Mesenchymal stem cell (in vitro differentiated cells and primary cell): ENCODE data around the gene MOCOS.

Source experiments
- DNase-seq: peaks from one replicate; pipeline ENCODE4 v3.0.0-alpha.2; 2013
- H2AFZ ChIP-seq: one replicate; pipeline ENCODE4 v1.6.1; 2013; ENCODE audit warnings: low read depth, mild to moderate bottlenecking, control low read depth, inconsistent platforms, low read length, moderate library complexity
- H2AK5ac ChIP-seq: 2 replicates; pipeline ENCODE4 v1.6.1; 2013; ENCODE audit warnings: low read length, moderate library complexity, mild to moderate bottlenecking, inconsistent platforms; ENCODE audit not compliant: severe bottlenecking
- H2BK120ac ChIP-seq: one replicate; pipeline ENCODE4 v1.6.1; 2013; ENCODE audit warnings: low read depth, mild to moderate bottlenecking, inconsistent platforms, low read length, moderate library complexity
- H2BK12ac ChIP-seq, 2 experiments: one replicate each; pipeline ENCODE4 v1.6.1; 2013; ENCODE audit warnings: inconsistent platforms in 2 of 2, low read length in 2 of 2, mild to moderate bottlenecking in 2 of 2, moderate library complexity in 2 of 2, control low read depth in 1 of 2
- H2BK15ac ChIP-seq: one replicate; pipeline ENCODE4 v1.6.1; 2013; ENCODE audit warnings: mild to moderate bottlenecking, low read depth, inconsistent platforms; ENCODE audit not compliant: poor library complexity, severe bottlenecking
- H2BK5ac ChIP-seq: 2 replicates; pipeline ENCODE4 v1.6.1; 2013; ENCODE audit warnings: low read depth, mild to moderate bottlenecking, low read length, control low read depth, inconsistent platforms; ENCODE audit not compliant: poor library complexity, severe bottlenecking
- H3K14ac ChIP-seq, 2 experiments: one replicate each; pipeline ENCODE4 v1.6.1; 2013; ENCODE audit warnings: inconsistent platforms in 2 of 2, low read length in 2 of 2, control low read depth in 1 of 2, mild to moderate bottlenecking in 1 of 2, moderate library complexity in 1 of 2
- H3K18ac ChIP-seq, 2 experiments: one replicate each; pipeline ENCODE4 v1.6.1; 2013; ENCODE audit warnings: inconsistent platforms in 2 of 2, low read length in 2 of 2, control low read depth in 1 of 2, low read depth in 1 of 2, mild to moderate bottlenecking in 1 of 2
- H3K23ac ChIP-seq, 2 experiments: one replicate each; pipeline ENCODE4 v1.6.1; 2013; ENCODE audit warnings: inconsistent platforms in 2 of 2, low read length in 2 of 2, mild to moderate bottlenecking in 2 of 2, moderate library complexity in 2 of 2, control low read depth in 1 of 2
- H3K27ac ChIP-seq: 2 replicates; pipeline ENCODE4 v1.5.1; 2013; ENCODE audit warnings: mild to moderate bottlenecking, moderate library complexity, low read length, control low read depth, inconsistent platforms; ENCODE audit not compliant: poor library complexity, severe bottlenecking
- H3K27me3 ChIP-seq, 2 experiments: 2 replicates each; pipeline versions ENCODE4 v1.6.1 to v1.7.0; 2013; ENCODE audit warnings: low read length in 2 of 2, mild to moderate bottlenecking in 2 of 2, moderate library complexity in 2 of 2, control low read depth in 1 of 2, inconsistent platforms in 1 of 2; ENCODE audit not compliant: control insufficient read depth in 1 of 2, insufficient read depth in 1 of 2
- H3K36me3 ChIP-seq, 2 experiments: 2 replicates each; pipeline versions ENCODE4 v1.6.1 to v1.7.0; 2013; ENCODE audit warnings: low read length in 2 of 2, control low read depth in 1 of 2, inconsistent platforms in 1 of 2, low read depth in 1 of 2, mild to moderate bottlenecking in 1 of 2; ENCODE audit not compliant: insufficient read depth in 2 of 2, control insufficient read depth in 1 of 2
- H3K4ac ChIP-seq, 2 experiments: one replicate each; pipeline ENCODE4 v1.6.1; 2013; ENCODE audit warnings: inconsistent platforms in 2 of 2, low read length in 2 of 2, mild to moderate bottlenecking in 2 of 2, moderate library complexity in 2 of 2, control low read depth in 1 of 2, low read depth in 1 of 2
- H3K4me1 ChIP-seq: 2 replicates; pipeline ENCODE4 v1.6.1; 2013; ENCODE audit warnings: low read depth, low read length, control low read depth; ENCODE audit not compliant: control insufficient read depth, insufficient read depth
- H3K4me2 ChIP-seq: 2 replicates; pipeline ENCODE4 v1.6.1; 2013; ENCODE audit warnings: low read length, mild to moderate bottlenecking, inconsistent platforms; ENCODE audit not compliant: poor library complexity, severe bottlenecking
- H3K4me3 ChIP-seq, 2 experiments: 2 replicates each; pipeline versions ENCODE4 v1.5.1 to v1.7.0; 2013; ENCODE audit warnings: low read length in 2 of 2, mild to moderate bottlenecking in 2 of 2, control low read depth in 1 of 2, low read depth in 1 of 2; ENCODE audit not compliant: insufficient read depth in 1 of 2
- H3K79me1 ChIP-seq: replicated peaks from 2 replicates; pipeline ENCODE4 v1.6.1; 2013; ENCODE audit warnings: mild to moderate bottlenecking, control low read depth, low read length, inconsistent platforms; ENCODE audit not compliant: poor library complexity, severe bottlenecking
- H3K9ac ChIP-seq: 2 replicates; pipeline ENCODE4 v1.7.0; 2013; ENCODE audit warnings: mild to moderate bottlenecking, low read length, moderate library complexity
- H3K9me3 ChIP-seq: 2 replicates; pipeline ENCODE4 v1.7.0; 2013; ENCODE audit warnings: mild to moderate bottlenecking, low read length; ENCODE audit not compliant: control insufficient read depth
- H4K8ac ChIP-seq: one replicate; pipeline ENCODE4 v1.6.1; 2013; ENCODE audit warnings: inconsistent platforms, mild to moderate bottlenecking, low read length, moderate library complexity
- H4K91ac ChIP-seq: one replicate; pipeline ENCODE4 v1.6.1; 2013; ENCODE audit warnings: mild to moderate bottlenecking, low read length, inconsistent platforms
- WGBS: methylation state at CpG from one replicate; pipeline ENCODE4 v1.1.7; 2013; ENCODE audit warnings: mixed read lengths; 5-methylcytosine and 5-hydroxymethylcytosine counted together

The MOCOS gene

GRCh38 chr18:36183033-36183432 lies 4.3 kb upstream of the MOCOS start:
- no peak for DNase-seq

GRCh38 chr18:36183987-36184386 lies 3.3 kb upstream of the MOCOS start:
- Histone ChIP-seq H3K9me3 (no peaks in the 10 kb centered on the region), H2BK5ac (no peak overlapping the region), H3K9ac (no peak overlapping the region), H3K79me1 (peaks cover 31% of the 10 kb centered on the region), H3K14ac (no peak overlapping the region), H3K4me3 (no peak overlapping the region), H3K18ac (no peak overlapping the region), H2AK5ac (no peak overlapping the region), H4K91ac (no peak overlapping the region), H3K4ac (no peak overlapping the region), H2BK120ac (no peak overlapping the region), H3K36me3 (peaks cover 0 to 3% of the 10 kb centered on the region in 2 experiments), H3K23ac (no peak overlapping the region), H2BK12ac (no peak overlapping the region), H3K27ac (no peak overlapping the region), H3K4me2 (no peak overlapping the region), H2AFZ (no peak overlapping the region), H2BK15ac (no peak overlapping the region), H4K8ac (no peak overlapping the region), H3K27me3 (no peaks in the 10 kb centered on the region), H3K4me1 (peaks cover 31% of the 10 kb centered on the region)
- DNase-seq, result no peak
- 96% methylated on average over 2 of the region's 2 CpGs for WGBS

More at GRCh38 chr18:36183033-36183432, 4.3 kb upstream of the MOCOS start:
- Histone ChIP-seq H3K18ac (no peak overlapping the region), H4K91ac (no peak overlapping the region), H4K8ac (no peak overlapping the region), H3K14ac (no peak overlapping the region), H3K9ac (no peak overlapping the region), H3K23ac (no peak overlapping the region), H3K4me3 (no peak overlapping the region), H2AK5ac (peak overlapping the region; percentile 33), H3K4ac (no peak overlapping the region), H3K79me1 (peaks cover 26% of the 10 kb centered on the region), H3K4me1 (peaks cover 23% of the 10 kb centered on the region), H3K9me3 (no peaks in the 10 kb centered on the region), H2AFZ (no peak overlapping the region), H2BK12ac (no peak overlapping the region), H3K4me2 (no peak overlapping the region), H3K27me3 (no peaks in the 10 kb centered on the region), H3K27ac (no peak overlapping the region), H2BK5ac (no peak overlapping the region), H2BK15ac (no peak overlapping the region), H3K36me3 (peaks cover 4 to 5% of the 10 kb centered on the region in 2 experiments), H2BK120ac (no peak overlapping the region)
- 97% methylated on average over 6 of the region's 6 CpGs for WGBS

- Histone ChIP-seq H3K4me1 (peaks cover 32% of the 10 kb centered on the region), H3K9ac (no peak overlapping the region), H2AK5ac (peak overlapping the region; percentile 24), H2BK15ac (no peak overlapping the region), H3K27ac (no peak overlapping the region), H2AFZ (no peak overlapping the region), H3K79me1 (peaks cover 35% of the 10 kb centered on the region), H2BK12ac (no peak overlapping the region), H3K23ac (no peak overlapping the region), H3K14ac (no peak overlapping the region), H3K9me3 (no peaks in the 10 kb centered on the region), H3K27me3 (no peaks in the 10 kb centered on the region), H2BK5ac (no peak overlapping the region), H4K91ac (no peak overlapping the region), H2BK120ac (no peak overlapping the region), H3K4me2 (no peak overlapping the region), H4K8ac (no peak overlapping the region), H3K36me3 (peaks cover 0 to 3% of the 10 kb centered on the region in 2 experiments), H3K4me3 (no peak overlapping the region), H3K18ac (no peak overlapping the region), H3K4ac (no peak overlapping the region)
- no peak for DNase-seq
- WGBS, result 64% methylated on average over 3 of the region's 3 CpGs
Observed at GRCh38 chr18:36185157-36185556, 2.1 kb upstream of the MOCOS start.

GRCh38 chr18:36185901-36186460 lies 1.3 kb upstream of the MOCOS start:
- Histone ChIP-seq H3K9ac (peak overlapping the region; percentile 92), H3K14ac (peak overlapping the region in 1 of 2 experiments; percentile 5), H4K91ac (peak overlapping the region; percentile 44), H3K4me2 (peak overlapping the region; percentile 81), H3K79me1 (peaks cover 35% of the 10 kb centered on the region), H2AFZ (no peak overlapping the region), H2BK120ac (no peak overlapping the region), H3K18ac (peak overlapping the region in 1 of 2 experiments; percentile 5), H3K9me3 (no peaks in the 10 kb centered on the region), H3K4me3 (peak overlapping the region; percentile 86 to 96), H3K27me3 (no peaks in the 10 kb centered on the region), H3K36me3 (peaks cover 0 to 3% of the 10 kb centered on the region in 2 experiments), H2BK5ac (no peak overlapping the region), H3K4ac (no peak overlapping the region), H3K4me1 (peaks cover 32% of the 10 kb centered on the region), H2BK15ac (no peak overlapping the region), H3K27ac (no peak overlapping the region), H2BK12ac (no peak overlapping the region), H4K8ac (no peak overlapping the region), H3K23ac (peak overlapping the region in 1 of 2 experiments; percentile 27), H2AK5ac (peak overlapping the region; percentile 30)
- DNase-seq, result no peak
- WGBS, result 74% methylated on average over 18 of the region's 18 CpGs
